OCI-LY1 (cell line): ENCODE measurements around the gene SERPINB13.

Source experiments
- H2AFZ ChIP-seq: fragments of 200-600 bp; sonication (generic), shearing (Covaris generic); 2 replicates; pipeline ENCODE4 v1.6.0; 2014; ENCODE audit warnings: antibody characterized with exemption, mild to moderate bottlenecking, low read length
- H3F3A ChIP-seq: fragments of 200-600 bp; sonication (generic), shearing (Covaris generic); 2 replicates; pipeline ENCODE4 v1.6.0; 2014; ENCODE audit warnings: mild to moderate bottlenecking, antibody characterized with exemption, low read length, moderate library complexity; ENCODE audit not compliant: insufficient read depth
- H3K27ac ChIP-seq: fragments of 200-600 bp; sonication (generic); 2 replicates; pipeline ENCODE4 v1.5.1; 2014; ENCODE audit warnings: low read length, mixed run types, mild to moderate bottlenecking, low read depth; ENCODE audit not compliant: poor library complexity, severe bottlenecking
- H3K27me3 ChIP-seq: fragments of 200-600 bp; sonication (generic); 2 replicates; pipeline ENCODE4 v1.6.0; 2014; ENCODE audit warnings: antibody characterized with exemption, mild to moderate bottlenecking, low read length, moderate library complexity; ENCODE audit not compliant: insufficient read depth
- H3K36me3 ChIP-seq: fragments of 200-600 bp; sonication (generic); 2 replicates; pipeline ENCODE4 v1.6.1; 2014; ENCODE audit warnings: mild to moderate bottlenecking, antibody characterized with exemption, low read length, moderate library complexity, mixed read lengths; ENCODE audit not compliant: insufficient read depth
- H3K4me1 ChIP-seq: fragments of 200-600 bp; sonication (generic); 2 replicates; pipeline ENCODE4 v1.5.1; 2014; ENCODE audit warnings: mild to moderate bottlenecking, low read length, moderate library complexity; ENCODE audit not compliant: insufficient read depth, severe bottlenecking
- H3K4me2 ChIP-seq: fragments of 200-600 bp; sonication (generic), shearing (Covaris generic); 2 replicates; pipeline ENCODE4 v1.6.1; 2014; ENCODE audit warnings: low read length
- H3K4me3 ChIP-seq: fragments of 200-600 bp; sonication (generic); 2 replicates; pipeline ENCODE4 v1.5.1; 2014; ENCODE audit warnings: low read length, low read depth, mild to moderate bottlenecking, mixed read lengths; ENCODE audit not compliant: poor library complexity, severe bottlenecking
- H3K79me2 ChIP-seq: fragments of 200-600 bp; shearing (Covaris generic); 2 replicates; pipeline ENCODE4 v1.6.1; 2016; ENCODE audit warnings: mixed run types, low read length, mixed read lengths; ENCODE audit not compliant: insufficient read depth
- H3K9ac ChIP-seq: fragments of 200-600 bp; sonication (generic), shearing (Covaris generic); 2 replicates; pipeline ENCODE4 v1.6.1; 2014; ENCODE audit warnings: mild to moderate bottlenecking, low read length, mixed read lengths
- H3K9me2 ChIP-seq: fragments of 200-600 bp; sonication (generic), shearing (Covaris generic); 2 replicates; pipeline ENCODE4 v1.6.1; 2014; ENCODE audit warnings: low read depth, mild to moderate bottlenecking, low read length, mixed read lengths
- H3K9me3 ChIP-seq: fragments of 200-600 bp; shearing (Covaris generic); 2 replicates; pipeline ENCODE4 v1.6.1; 2014; ENCODE audit warnings: low read length, mixed read lengths
- H4K20me1 ChIP-seq: fragments of 200-600 bp; sonication (generic), shearing (Covaris generic); 2 replicates; pipeline ENCODE4 v1.6.0; 2016; ENCODE audit warnings: mild to moderate bottlenecking, low read length; ENCODE audit not compliant: insufficient read depth
- CTCF ChIP-seq: fragments of 200-600 bp; sonication (generic), shearing (Covaris generic); IDR thresholded peaks from 2 replicates; pipeline ENCODE4 v1.5.1; 2017; ENCODE audit warnings: mild to moderate bottlenecking, antibody characterized with exemption, low read length, moderate library complexity, mixed read lengths
- EZH2 ChIP-seq: fragments of 200-600 bp; sonication (generic), shearing (Covaris generic); IDR thresholded peaks from 2 replicates; pipeline ENCODE4 v1.8.0; 2017; ENCODE audit warnings: borderline replicate concordance, mixed run types, mild to moderate bottlenecking, antibody characterized with exemption, low read length, moderate library complexity, mixed read lengths

The SERPINB13 gene

GRCh38 chr18:63592471-63592870 is 5.3 kb downstream of the SERPINB13 start:
- no peak overlapping the region for H3K9ac ChIP-seq
- H3K27me3 ChIP-seq = no peaks in the 10 kb centered on the region
- H3K4me3 ChIP-seq = no peak overlapping the region
- H3K79me2 ChIP-seq = no peaks in the 10 kb centered on the region
- TF ChIP-seq EZH2 = no peak
- TF ChIP-seq CTCF = no peak
- H3K36me3 ChIP-seq = no peaks in the 10 kb centered on the region
- H3K9me3 ChIP-seq = no peaks in the 10 kb centered on the region
- no peaks in the 10 kb centered on the region for H3F3A ChIP-seq
- no peak overlapping the region for H3K27ac ChIP-seq
- no peaks in the 10 kb centered on the region for H3K9me2 ChIP-seq
- no peak overlapping the region for H3K4me2 ChIP-seq
- no peaks in the 10 kb centered on the region for H3K4me1 ChIP-seq
- H4K20me1 ChIP-seq = no peaks in the 10 kb centered on the region
- H2AFZ ChIP-seq = no peak overlapping the region

- Histone ChIP-seq H3K4me1 (no peaks in the 10 kb centered on the region), H2AFZ (no peak overlapping the region), H3K4me3 (no peak overlapping the region), H3K79me2 (no peaks in the 10 kb centered on the region), H4K20me1 (no peaks in the 10 kb centered on the region), H3K9me2 (no peaks in the 10 kb centered on the region), H3K27me3 (no peaks in the 10 kb centered on the region), H3K9me3 (no peaks in the 10 kb centered on the region), H3K27ac (no peak overlapping the region), H3K9ac (no peak overlapping the region), H3K4me2 (no peak overlapping the region), H3K36me3 (no peaks in the 10 kb centered on the region), H3F3A (no peaks in the 10 kb centered on the region)
- TF ChIP-seq EZH2 (no peak), CTCF (no peak)
These were observed 9.8 kb downstream of the SERPINB13 start for GRCh38 chr18:63596964-63597363.

- H3K79me2 ChIP-seq = no peaks in the 10 kb centered on the region
- H3K27me3 ChIP-seq = no peaks in the 10 kb centered on the region
- no peak overlapping the region for H3K27ac ChIP-seq
- H3F3A ChIP-seq = no peaks in the 10 kb centered on the region
- TF ChIP-seq EZH2 (no peak), CTCF (no peak)
- no peaks in the 10 kb centered on the region for H3K9me2 ChIP-seq
- H3K4me2 ChIP-seq = no peak overlapping the region
- H2AFZ ChIP-seq = no peak overlapping the region
- H4K20me1 ChIP-seq = no peaks in the 10 kb centered on the region
- no peak overlapping the region for H3K9ac ChIP-seq
- no peaks in the 10 kb centered on the region for H3K9me3 ChIP-seq
- H3K4me1 ChIP-seq = no peaks in the 10 kb centered on the region
- H3K4me3 ChIP-seq = no peak overlapping the region
- no peaks in the 10 kb centered on the region for H3K36me3 ChIP-seq
These were observed 16.2 kb downstream of the SERPINB13 start for GRCh38 chr18:63603355-63603754.
